SK-N-SH (cell line): ENCODE results near the gene KRT39. TPM values are rescaled to one million over a fixed set of nuclear protein-coding genes. Genes with fewer than 3 reads are reported as not detected.

Source experiments
- CTCF ChIA-PET: fragments of 300-600, 350-600 bp; formaldehyde crosslinking; extraction: SDS; loops from one replicate; lab custom pipeline; 2021; lab: Yijun Ruan, JAX
- POLR2A ChIA-PET: fragments of 350-600 bp; sonication (Branson Sonifier 250); formaldehyde crosslinking; extraction: SDS; loops from one replicate; lab custom pipeline; 2020; ENCODE audit warnings: antibody characterized with exemption, inconsistent platforms; lab: Yijun Ruan, JAX
- DNase-seq: peaks from one replicate; pipeline ENCODE4 v3.0.0; 2012
- H2AFZ ChIP-seq: fragments of 200-600 bp; sonication (generic); 2 replicates; pipeline ENCODE4 v1.8.1; 2016; ENCODE audit warnings: antibody characterized with exemption, mild to moderate bottlenecking, low read depth
- H3F3A ChIP-seq: fragments of 200-600 bp; sonication (generic); replicated peaks from 2 replicates; pipeline ENCODE3; 2016; ENCODE audit warnings: antibody characterized with exemption, mild to moderate bottlenecking; ENCODE audit not compliant: insufficient read depth
- H3K27ac ChIP-seq, 2 experiments: fragments of 200-500 bp in 1 of 2; fragments of 200-600 bp in 1 of 2; sonication (Bioruptor generic) in 1 of 2; sonication (generic), shearing (Covaris generic) in 1 of 2; 2 replicates each; pipeline versions ENCODE4 v1.5.1 to v1.6.1; 2014 to 2016; ENCODE audit warnings: low read depth in 2 of 2, inconsistent platforms in 1 of 2, low read length in 1 of 2, mild to moderate bottlenecking in 1 of 2, mixed read lengths in 1 of 2
- H3K27me3 ChIP-seq: fragments of 200-600 bp; sonication (generic), shearing (Covaris generic); 2 replicates; pipeline ENCODE4 v1.6.1; 2016; ENCODE audit warnings: mixed run types; ENCODE audit not compliant: insufficient read depth
- H3K36me3 ChIP-seq, 2 experiments: fragments of 200-500 bp in 1 of 2; fragments of 200-600 bp in 1 of 2; sonication (Bioruptor generic) in 1 of 2; sonication (generic) in 1 of 2; replicated peaks in 1 of 2; 2 replicates each; pipeline versions ENCODE3 to v1.5.1; 2014 to 2016; ENCODE audit warnings: low read length in 1 of 2, mild to moderate bottlenecking in 1 of 2; ENCODE audit not compliant: insufficient read depth in 2 of 2, control insufficient read depth in 1 of 2
- H3K4me1 ChIP-seq, 2 experiments: fragments of 200-500 bp in 1 of 2; fragments of 200-600 bp in 1 of 2; sonication (Bioruptor generic) in 1 of 2; sonication (generic), shearing (Covaris generic) in 1 of 2; 2 replicates each; pipeline versions ENCODE4 v1.5.1 to v1.6.1; 2014 to 2016; ENCODE audit warnings: low read depth in 1 of 2, low read length in 1 of 2, mixed run types in 1 of 2; ENCODE audit not compliant: insufficient read depth in 2 of 2, control insufficient read depth in 1 of 2
- H3K4me2 ChIP-seq: fragments of 200-600 bp; sonication (generic), shearing (Covaris generic); 2 replicates; pipeline ENCODE4 v1.6.1; 2017; ENCODE audit warnings: mixed run types
- H3K4me3 ChIP-seq, 2 experiments: fragments of 200-500 bp in 1 of 2; fragments of 200-600 bp in 1 of 2; sonication (Bioruptor generic) in 1 of 2; sonication (generic), shearing (Covaris generic) in 1 of 2; 2 replicates each; pipeline versions ENCODE4 v1.5.1 to v1.8.1; 2014 to 2016; ENCODE audit warnings: low read depth in 2 of 2, inconsistent platforms in 1 of 2, low read length in 1 of 2, mild to moderate bottlenecking in 1 of 2, mixed read lengths in 1 of 2, moderate library complexity in 1 of 2
- H3K79me2 ChIP-seq: fragments of 200-600 bp; sonication (generic); 2 replicates; pipeline ENCODE4 v1.8.1; 2017; ENCODE audit warnings: mild to moderate bottlenecking; ENCODE audit not compliant: insufficient read depth
- H3K9ac ChIP-seq: fragments of 200-600 bp; sonication (generic); 2 replicates; pipeline ENCODE4 v1.6.1; 2017; ENCODE audit warnings: mixed run types
- H3K9me2 ChIP-seq: fragments of 200-600 bp; sonication (generic); 2 replicates; pipeline ENCODE4 v1.6.1; 2017; ENCODE audit warnings: mixed run types
- H3K9me3 ChIP-seq: fragments of 200-600 bp; sonication (generic); 2 replicates; pipeline ENCODE4 v1.6.1; 2017; ENCODE audit warnings: mixed run types, mild to moderate bottlenecking, moderate library complexity
- H4K20me1 ChIP-seq: fragments of 200-600 bp; sonication (generic); 2 replicates; pipeline ENCODE4 v1.6.1; 2017; ENCODE audit warnings: mild to moderate bottlenecking, mixed run types; ENCODE audit not compliant: insufficient read depth
- CTCF ChIP-seq: fragments of 200-600 bp; sonication (generic); IDR thresholded peaks from 2 replicates; pipeline ENCODE4 v1.6.1; 2017; ENCODE audit warnings: antibody characterized with exemption, mild to moderate bottlenecking, moderate library complexity
- FOXJ3 ChIP-seq: sonication (generic); formaldehyde crosslinking; IDR thresholded peaks from 2 replicates; pipeline ENCODE4 v1.5.1; 2020; ENCODE audit warnings: mild to moderate bottlenecking, missing genetic modification reagents
- IRF3 ChIP-seq: fragments of 150-350 bp; IDR thresholded peaks from 2 replicates; pipeline ENCODE4 v1.6.1; 2016; ENCODE audit warnings: mild to moderate bottlenecking, low read depth, low read length
- MXI1 ChIP-seq: IDR thresholded peaks from 2 replicates; pipeline ENCODE4 v1.6.1; 2012; ENCODE audit warnings: mild to moderate bottlenecking, low read depth, low read length, improper control_type of control experiment
- NFIC ChIP-seq: IDR thresholded peaks from 2 replicates; pipeline ENCODE4 v1.4.0; 2012; ENCODE audit warnings: borderline replicate concordance
- NRF1 ChIP-seq: IDR thresholded peaks from 2 replicates; pipeline ENCODE4 v1.6.1; 2012; ENCODE audit warnings: low read depth, mild to moderate bottlenecking, low read length
- PBX3 ChIP-seq: IDR thresholded peaks from 2 replicates; pipeline ENCODE4; 2012
- POLR2AphosphoS5 ChIP-seq: IDR thresholded peaks from 2 replicates; pipeline ENCODE4 v1.6.1; 2012; ENCODE audit warnings: low read depth, low read length
- REST ChIP-seq: IDR thresholded peaks from 2 replicates; pipeline ENCODE4 v1.6.1; 2012; ENCODE audit warnings: mild to moderate bottlenecking, low read depth, low read length, moderate library complexity
- TCF12 ChIP-seq: IDR thresholded peaks from 2 replicates; pipeline ENCODE4 v1.4.0; 2012
- TEAD4 ChIP-seq: IDR thresholded peaks from 2 replicates; pipeline ENCODE4 v1.4.0; 2012; ENCODE audit warnings: mild to moderate bottlenecking, borderline replicate concordance; ENCODE audit not compliant: insufficient read depth
- USF1 ChIP-seq: IDR thresholded peaks from 2 replicates; pipeline ENCODE4 v1.4.0; 2012; ENCODE audit warnings: low read depth, borderline replicate concordance
- ZBTB33 ChIP-seq: IDR thresholded peaks from 2 replicates; pipeline ENCODE4 v1.4.0; 2012; ENCODE audit warnings: low read depth, borderline replicate concordance
- WGBS: methylation state at CpG from one replicate; pipeline ENCODE4 v1.1.6; 2017; ENCODE audit warnings: low lambda C conversion rate; 5-methylcytosine and 5-hydroxymethylcytosine counted together
- polyA plus RNA-seq, 3 experiments: library from polyadenylated mRNA; depleted of rRNA; stranded (reverse); fragments of >200 nt; gene quantifications; 2 replicates each; pipeline ENCODE4 v1.2.3, GENCODE V29; 2012

Gene KRT39
- polyA plus RNA-seq, 1 of the 3 experiments (the other 2 are of a cell fraction) = not detected

GRCh38 chr17:40980117-40980516 lies 13.4 kb upstream of the KRT39 start:
- WGBS = 72% methylated on average over 3 of the region's 3 CpGs
- TF ChIP-seq POLR2AphosphoS5 (no peak), NFIC (no peak), ZBTB33 (no peak), TEAD4 (no peak), REST (no peak)
- Histone ChIP-seq H4K20me1 (no peaks in the 10 kb centered on the region), H3K4me2 (no peak overlapping the region), H3K36me3 (no peaks in the 10 kb centered on the region), H3K9me2 (no peaks in the 10 kb centered on the region), H3K79me2 (no peaks in the 10 kb centered on the region), H3F3A (no peaks in the 10 kb centered on the region), H3K27ac (no peak overlapping the region), H3K9ac (no peak overlapping the region), H3K27me3 (peaks cover 46% of the 10 kb centered on the region; the same call in 1 of the 2 replicates), H3K4me1 (no peaks in the 10 kb centered on the region; a peak in 1 of 4 replicates), H3K4me3 (no peak overlapping the region), H3K9me3 (no peaks in the 10 kb centered on the region), H2AFZ (no peak overlapping the region)
- CTCF ChIA-PET = interaction anchor here (1.4 kb wide), 1 partner anchor 668 kb away, joined by 3 read pairs; no protein-coding TSS in a partner anchor
- DNase-seq = no peak
- POLR2A ChIA-PET = no interaction called here

GRCh38 chr17:40978575-40979151 lies 11.9 kb upstream of the KRT39 start:
- DNase-seq = no peak
- POLR2A ChIA-PET = no interaction called here
- 57% methylated on average over 9 of the region's 13 CpGs for WGBS

More at GRCh38 chr17:40978575-40979151, 11.9 kb upstream of the KRT39 start:
- H3K79me2 ChIP-seq = no peaks in the 10 kb centered on the region
- no peak for TF ChIP-seq CTCF
- no peak for TF ChIP-seq IRF3
- TF ChIP-seq FOXJ3 (CRISPR knock-in tag) = no peak
- TF ChIP-seq NRF1 = no peak
- no peak for TF ChIP-seq PBX3
- TF ChIP-seq USF1 = no peak
- TF ChIP-seq TEAD4 = no peak
- TF ChIP-seq TCF12 = no peak
- TF ChIP-seq MXI1 = no peak
- TF ChIP-seq, all 33 proteins: peak for 0
- no peaks in the 10 kb centered on the region for H3F3A ChIP-seq
- H3K4me2 ChIP-seq = no peak overlapping the region
- CTCF ChIA-PET = no interaction called here
- H3K27ac ChIP-seq = no peak overlapping the region
- no peaks in the 10 kb centered on the region for H3K9me2 ChIP-seq
- no peaks in the 10 kb centered on the region for H3K9me3 ChIP-seq
- H4K20me1 ChIP-seq = no peaks in the 10 kb centered on the region
- H2AFZ ChIP-seq = no peak overlapping the region
- H3K27me3 ChIP-seq = peaks cover 48% of the 10 kb centered on the region; the same call in 1 of the 2 replicates
- H3K36me3 ChIP-seq = no peaks in the 10 kb centered on the region
- H3K4me1 ChIP-seq = no peaks in the 10 kb centered on the region; a peak in 1 of 4 replicates
- H3K9ac ChIP-seq = no peak overlapping the region
- no peak overlapping the region for H3K4me3 ChIP-seq
